ENCODE results near the gene USP31.

The USP31 gene

GRCh38 chr16:23149267-23149992 is at the start of gene USP31:
TSS of gene USP31 (minus strand) at chr16:23149452. CDS start at chr16:23149270, 182 bp downstream.
- peak; percentile 90 for DNase-seq (ENCODE audit: low spot score)

GRCh38 chr16:23196539-23196938 is 47.3 kb upstream of the USP31 start:
- DNase-seq (ENCODE audit: low spot score) = no peak

GRCh38 chr16:23195366-23195978 is 46.2 kb upstream of the USP31 start:
- no peak for DNase-seq (ENCODE audit: low spot score)

- no peak for DNase-seq (ENCODE audit: low spot score)
These were observed 45.4 kb upstream of the USP31 start for GRCh38 chr16:23194497-23195221.

- DNase-seq (ENCODE audit: low spot score) = no peak
These were observed 39.7 kb upstream of the USP31 start for GRCh38 chr16:23188911-23189310.

- DNase-seq (ENCODE audit: low spot score) = no peak
These were observed 38.1 kb upstream of the USP31 start for GRCh38 chr16:23187341-23187740.

- DNase-seq (ENCODE audit: low spot score) = no peak
These were observed 36.9 kb upstream of the USP31 start for GRCh38 chr16:23186171-23186570.

- no peak for DNase-seq (ENCODE audit: low spot score)
These were observed 36.4 kb upstream of the USP31 start for GRCh38 chr16:23185656-23186055.

- no peak for DNase-seq (ENCODE audit: low spot score)
These were observed 34.3 kb upstream of the USP31 start for GRCh38 chr16:23183543-23183862.

GRCh38 chr16:23182679-23183542 is 33.7 kb upstream of the USP31 start, which contains the start of gene SCNN1G:
TSS of gene SCNN1G (plus strand) at chr16:23182745. CDS start at chr16:23186272, 3,527 bp downstream.
- no peak for DNase-seq (ENCODE audit: low spot score)

GRCh38 chr16:23182206-23182678 is 33.0 kb upstream of the USP31 start:
- peak; percentile 51 for DNase-seq (ENCODE audit: low spot score)

GRCh38 chr16:23181506-23181905 is 32.3 kb upstream of the USP31 start:
- no peak for DNase-seq (ENCODE audit: low spot score)

- DNase-seq (ENCODE audit: low spot score) = no peak
These were observed 26.4 kb upstream of the USP31 start for GRCh38 chr16:23175651-23176050.

GRCh38 chr16:23174622-23175021 is 25.4 kb upstream of the USP31 start:
- no peak for DNase-seq (ENCODE audit: low spot score)

- DNase-seq (ENCODE audit: low spot score) = no peak
These were observed 23.7 kb upstream of the USP31 start for GRCh38 chr16:23172994-23173393.

- DNase-seq (ENCODE audit: low spot score) = no peak
These were observed 23.3 kb upstream of the USP31 start for GRCh38 chr16:23172583-23172982.

- no peak for DNase-seq (ENCODE audit: low spot score)
These were observed 15.5 kb upstream of the USP31 start for GRCh38 chr16:23164736-23165135.

- DNase-seq (ENCODE audit: low spot score) = no peak
These were observed 14.7 kb upstream of the USP31 start for GRCh38 chr16:23163921-23164320.

- no peak for DNase-seq (ENCODE audit: low spot score)
These were observed 11.3 kb upstream of the USP31 start for GRCh38 chr16:23160574-23160973.

- no peak for DNase-seq (ENCODE audit: low spot score)
These were observed 10.8 kb upstream of the USP31 start for GRCh38 chr16:23160082-23160481.

GRCh38 chr16:23158114-23158513 is 8.9 kb upstream of the USP31 start:
- DNase-seq (ENCODE audit: low spot score) = no peak

GRCh38 chr16:23156946-23157460 is 7.8 kb upstream of the USP31 start:
- no peak for DNase-seq (ENCODE audit: low spot score)
